ENCODE data around the gene TRIM36.

TRIM36 gene

GRCh38 chr5:115169487-115170133 is at the start of gene TRIM36:
TSS of gene TRIM36 (minus strand) at chr5:115169908. CDS start at chr5:115169634, 274 bp downstream.
- peak; percentile 95 for DNase-seq

- no peak for DNase-seq
These were observed 44.8 kb upstream of the TRIM36 start for GRCh38 chr5:115214541-115214940.

GRCh38 chr5:115209279-115209678 is 39.6 kb upstream of the TRIM36 start:
- no peak for DNase-seq

GRCh38 chr5:115202952-115203351 is 33.2 kb upstream of the TRIM36 start:
- no peak for DNase-seq

GRCh38 chr5:115196161-115196560 is 26.5 kb upstream of the TRIM36 start:
- no peak for DNase-seq

- no peak for DNase-seq
These were observed 25.0 kb upstream of the TRIM36 start for GRCh38 chr5:115194676-115195075.

- DNase-seq = no peak
These were observed 23.6 kb upstream of the TRIM36 start for GRCh38 chr5:115193295-115193694.

- DNase-seq = no peak
These were observed 22.4 kb upstream of the TRIM36 start for GRCh38 chr5:115192098-115192497.

- no peak for DNase-seq
These were observed 21.8 kb upstream of the TRIM36 start for GRCh38 chr5:115191474-115192031.

- DNase-seq = no peak
These were observed 20.7 kb upstream of the TRIM36 start for GRCh38 chr5:115190388-115190787.

GRCh38 chr5:115189866-115190265 is 20.2 kb upstream of the TRIM36 start:
- no peak for DNase-seq

- DNase-seq = no peak
These were observed 17.1 kb upstream of the TRIM36 start for GRCh38 chr5:115186794-115187193.

GRCh38 chr5:115184770-115185169 is 15.1 kb upstream of the TRIM36 start:
- no peak for DNase-seq

GRCh38 chr5:115181757-115182156 is 12.0 kb upstream of the TRIM36 start:
- no peak for DNase-seq

- peak; percentile 41 for DNase-seq
These were observed 10.5 kb upstream of the TRIM36 start for GRCh38 chr5:115180165-115180709.

- DNase-seq = no peak
These were observed 9.9 kb upstream of the TRIM36 start for GRCh38 chr5:115179394-115180164.

GRCh38 chr5:115179030-115179393 is 9.3 kb upstream of the TRIM36 start:
- DNase-seq = no peak

- DNase-seq = no peak
These were observed 1.3 kb upstream of the TRIM36 start for GRCh38 chr5:115170929-115171510.

- DNase-seq = no peak
These were observed 623 bp upstream of the TRIM36 start for GRCh38 chr5:115170134-115170928.

- DNase-seq = peak; percentile 25
These were observed 750 bp downstream of the TRIM36 start for GRCh38 chr5:115168829-115169486.

- no peak for DNase-seq
These were observed 2.8 kb downstream of the TRIM36 start for GRCh38 chr5:115166744-115167393.

GRCh38 chr5:115165790-115166189 is 3.9 kb downstream of the TRIM36 start:
- no peak for DNase-seq
